Measurements from ENCODE around the gene PDK3.

DNA sequence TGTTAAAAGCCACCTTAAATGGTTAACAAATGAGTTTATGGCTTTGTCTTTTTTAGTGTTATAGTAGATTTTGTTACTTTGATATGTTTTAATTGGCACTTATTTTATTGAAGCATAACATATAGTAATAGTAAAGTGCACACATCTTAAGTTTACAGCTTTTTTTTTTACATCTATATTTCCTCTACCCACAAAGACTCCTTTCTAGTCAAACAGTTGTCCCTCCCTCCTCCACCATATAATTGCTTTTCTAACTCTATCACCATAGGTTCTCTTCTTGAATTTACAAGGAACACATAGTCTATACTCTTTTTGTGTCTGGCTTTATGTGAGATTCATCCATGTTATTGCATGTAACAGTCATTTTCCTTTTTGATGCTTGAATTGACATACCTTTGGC, 71.5 kb downstream of the PDK3 start:
- TF ChIP-seq, protein P1, sequence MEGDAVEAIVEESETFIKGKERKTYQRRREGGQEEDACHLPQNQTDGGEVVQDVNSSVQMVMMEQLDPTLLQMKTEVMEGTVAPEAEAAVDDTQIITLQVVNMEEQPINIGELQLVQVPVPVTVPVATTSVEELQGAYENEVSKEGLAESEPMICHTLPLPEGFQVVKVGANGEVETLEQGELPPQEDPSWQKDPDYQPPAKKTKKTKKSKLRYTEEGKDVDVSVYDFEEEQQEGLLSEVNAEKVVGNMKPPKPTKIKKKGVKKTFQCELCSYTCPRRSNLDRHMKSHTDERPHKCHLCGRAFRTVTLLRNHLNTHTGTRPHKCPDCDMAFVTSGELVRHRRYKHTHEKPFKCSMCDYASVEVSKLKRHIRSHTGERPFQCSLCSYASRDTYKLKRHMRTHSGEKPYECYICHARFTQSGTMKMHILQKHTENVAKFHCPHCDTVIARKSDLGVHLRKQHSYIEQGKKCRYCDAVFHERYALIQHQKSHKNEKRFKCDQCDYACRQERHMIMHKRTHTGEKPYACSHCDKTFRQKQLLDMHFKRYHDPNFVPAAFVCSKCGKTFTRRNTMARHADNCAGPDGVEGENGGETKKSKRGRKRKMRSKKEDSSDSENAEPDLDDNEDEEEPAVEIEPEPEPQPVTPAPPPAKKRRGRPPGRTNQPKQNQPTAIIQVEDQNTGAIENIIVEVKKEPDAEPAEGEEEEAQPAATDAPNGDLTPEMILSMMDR (IDR thresholded peaks at IDR 0.05) = no peak
- TF ChIP-seq POLR2AphosphoS5 (IDR thresholded peaks at IDR 0.05) (no peak), POLR2A (IDR thresholded peaks at IDR 0.05) (no peak)
